22Rv1 (cell line): ENCODE results near the gene SPATA46.

Experiments used
- ZFX ChIP-seq: fragments of 450-650 bp; IDR thresholded peaks from 2 replicates; pipeline ENCODE4 v1.6.1; 2017; ENCODE audit warnings: antibody characterized with exemption, borderline replicate concordance
- TF ChIP-seq, protein P1 (sequence below): fragments of 450-650 bp; IDR thresholded peaks from 2 replicates; pipeline ENCODE4 v1.5.1; 2017; ENCODE audit warnings: mild to moderate bottlenecking

DNA sequence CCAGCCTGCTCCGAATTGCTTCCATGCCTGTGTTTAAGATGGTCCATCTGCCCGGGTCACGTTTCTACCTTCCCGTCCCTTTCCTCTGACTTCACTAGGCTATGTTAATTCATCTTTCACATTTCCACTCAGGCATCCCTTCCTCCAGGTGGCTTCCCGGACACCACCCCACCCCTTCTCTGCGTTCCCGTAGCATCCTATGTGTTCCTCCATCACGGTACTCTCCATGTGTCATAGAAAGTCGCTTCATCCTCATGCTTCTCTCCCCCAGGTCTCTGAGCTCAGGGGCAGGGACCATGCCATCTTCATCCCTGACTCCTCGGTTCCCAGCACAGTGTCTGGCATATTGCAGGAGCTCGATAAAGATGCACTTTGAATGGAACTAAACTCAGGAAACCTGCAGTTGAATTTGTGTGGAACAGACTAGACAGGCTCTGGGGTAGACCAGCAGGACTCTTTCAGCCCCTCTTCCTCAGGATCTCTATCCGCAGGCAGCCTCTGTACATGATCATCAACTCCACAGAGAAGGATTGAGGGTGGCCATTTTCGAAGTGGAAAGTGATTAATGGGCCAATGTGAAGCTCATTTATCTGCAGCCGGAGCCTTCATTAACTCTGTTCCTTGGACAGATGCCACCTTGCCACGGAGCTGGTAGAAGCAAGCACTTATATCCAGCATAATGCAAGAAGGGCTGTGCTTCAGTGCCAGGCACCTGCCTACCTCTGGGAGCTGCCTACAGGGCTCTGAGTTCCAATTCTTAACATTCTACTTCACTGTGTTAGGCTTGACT, 13.9 kb upstream of the SPATA46 start:
- TF ChIP-seq, protein P1, sequence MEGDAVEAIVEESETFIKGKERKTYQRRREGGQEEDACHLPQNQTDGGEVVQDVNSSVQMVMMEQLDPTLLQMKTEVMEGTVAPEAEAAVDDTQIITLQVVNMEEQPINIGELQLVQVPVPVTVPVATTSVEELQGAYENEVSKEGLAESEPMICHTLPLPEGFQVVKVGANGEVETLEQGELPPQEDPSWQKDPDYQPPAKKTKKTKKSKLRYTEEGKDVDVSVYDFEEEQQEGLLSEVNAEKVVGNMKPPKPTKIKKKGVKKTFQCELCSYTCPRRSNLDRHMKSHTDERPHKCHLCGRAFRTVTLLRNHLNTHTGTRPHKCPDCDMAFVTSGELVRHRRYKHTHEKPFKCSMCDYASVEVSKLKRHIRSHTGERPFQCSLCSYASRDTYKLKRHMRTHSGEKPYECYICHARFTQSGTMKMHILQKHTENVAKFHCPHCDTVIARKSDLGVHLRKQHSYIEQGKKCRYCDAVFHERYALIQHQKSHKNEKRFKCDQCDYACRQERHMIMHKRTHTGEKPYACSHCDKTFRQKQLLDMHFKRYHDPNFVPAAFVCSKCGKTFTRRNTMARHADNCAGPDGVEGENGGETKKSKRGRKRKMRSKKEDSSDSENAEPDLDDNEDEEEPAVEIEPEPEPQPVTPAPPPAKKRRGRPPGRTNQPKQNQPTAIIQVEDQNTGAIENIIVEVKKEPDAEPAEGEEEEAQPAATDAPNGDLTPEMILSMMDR = no peak
- TF ChIP-seq ZFX = no peak
